Measurements from ENCODE around the gene TVP23A.

Gene TVP23A

GRCh38 chr16:10752843-10753523, 65.6 kb downstream of the TVP23A start:
- no peak for TF ChIP-seq CTCF (IDR thresholded peaks at IDR 0.05; ENCODE audit: control extremely low read depth, extremely low read depth, low read depth, missing control alignments)
- CTCF ChIA-PET = interaction anchor here (0.6 to 4.4 kb wide), 10 partner anchors 10 to 165 kb away, joined by 3 to 15 read pairs (median 4); partner anchors contain the start of gene NUBP1

GRCh38 chr16:10751291-10751697, 67.3 kb downstream of the TVP23A start:
- POLR2A ChIA-PET = no interaction called here
- peak; percentile 46 for TF ChIP-seq CTCF (IDR thresholded peaks at IDR 0.05; ENCODE audit: control extremely low read depth, extremely low read depth, low read depth, missing control alignments)
- CTCF ChIA-PET = interaction anchor here (0.8 to 4.4 kb wide), 7 partner anchors 8 to 167 kb away, joined by 3 to 15 read pairs (median 4); partner anchors contain the start of gene CIITA
- no peak for DNase-seq (ENCODE audit: extremely low spot score)

More at GRCh38 chr16:10752843-10753523, 65.6 kb downstream of the TVP23A start:
- POLR2A ChIA-PET = interaction anchor here (1.6 kb wide), 1 partner anchor 9 kb away, joined by 6 read pairs; no protein-coding TSS in a partner anchor
- peak; percentile 49 for DNase-seq (ENCODE audit: extremely low spot score)

GRCh38 chr16:10750793-10751192, 67.8 kb downstream of the TVP23A start:
- ChIA-PET CTCF (interaction anchor here (1.2 to 4.4 kb wide), 4 partner anchors 10 to 168 kb away, joined by 3 to 15 read pairs (median 8); partner anchors contain the start of gene CIITA), POLR2A (no interaction called here)
- no peak for TF ChIP-seq CTCF (IDR thresholded peaks at IDR 0.05; ENCODE audit: control extremely low read depth, extremely low read depth, low read depth, missing control alignments)
- no peak for DNase-seq (ENCODE audit: extremely low spot score)

GRCh38 chr16:10745841-10746240, 72.8 kb downstream of the TVP23A start:
- ChIA-PET CTCF (interaction anchor here (0.9 to 2.9 kb wide), 3 partner anchors 14 to 173 kb away, joined by 3 to 20 read pairs (median 4); no protein-coding TSS in a partner anchor), POLR2A (interaction anchor here (0.6 kb wide), 1 partner anchor 1188 kb away, joined by 9 read pairs; no protein-coding TSS in a partner anchor)
- TF ChIP-seq CTCF (IDR thresholded peaks at IDR 0.05; ENCODE audit: control extremely low read depth, extremely low read depth, low read depth, missing control alignments) = no peak
- DNase-seq (ENCODE audit: extremely low spot score) = no peak

- CTCF ChIA-PET = interaction anchor here (0.9 to 2.9 kb wide), 4 partner anchors 15 to 231 kb away, joined by 3 to 20 read pairs (median 4); no protein-coding TSS in a partner anchor
- no peak for TF ChIP-seq CTCF (IDR thresholded peaks at IDR 0.05; ENCODE audit: control extremely low read depth, extremely low read depth, low read depth, missing control alignments)
- POLR2A ChIA-PET = interaction anchor here (0.6 to 1.3 kb wide), 6 partner anchors 9 to 198 kb away, joined by 3 to 6 read pairs (median 3); partner anchors contain the start of gene DEXI
- DNase-seq (ENCODE audit: extremely low spot score) = no peak
Measured at GRCh38 chr16:10744370-10745030, 74.1 kb downstream of the TVP23A start.
